ENCODE data around the gene IQSEC1.

The IQSEC1 gene

GRCh38 chr3:13083898-13084297, 10.7 kb upstream of the IQSEC1 start:
- DNase-seq, result no peak

GRCh38 chr3:13083254-13083653, 10.0 kb upstream of the IQSEC1 start:
- DNase-seq, result no peak

- no peak for DNase-seq
Observed at GRCh38 chr3:13082677-13083076, 9.4 kb upstream of the IQSEC1 start.

GRCh38 chr3:13081603-13082360, 8.6 kb upstream of the IQSEC1 start:
- DNase-seq, result no peak

GRCh38 chr3:13080591-13080990, 7.4 kb upstream of the IQSEC1 start:
- DNase-seq, result no peak

DNA sequence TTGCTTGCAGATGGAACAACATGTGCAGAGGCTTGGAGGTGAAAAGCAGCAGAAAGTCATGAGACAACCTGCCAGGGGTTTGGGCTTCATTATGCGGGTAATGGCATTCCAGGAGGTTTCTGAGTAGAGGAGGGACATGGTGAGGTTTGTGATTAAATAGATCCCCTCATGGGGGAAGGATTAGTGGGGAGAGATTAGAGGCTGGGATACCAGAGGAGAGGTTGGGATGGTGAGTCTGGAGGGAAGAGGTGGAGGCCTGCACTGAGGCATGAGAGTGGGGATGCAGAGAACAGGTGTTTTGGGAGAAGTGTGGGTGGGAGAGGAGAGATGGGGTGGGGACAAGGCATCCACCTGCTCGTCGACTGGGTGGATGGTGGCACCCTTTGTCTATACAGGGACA, 6.8 kb upstream of the IQSEC1 start:
- no peak for DNase-seq

DNA sequence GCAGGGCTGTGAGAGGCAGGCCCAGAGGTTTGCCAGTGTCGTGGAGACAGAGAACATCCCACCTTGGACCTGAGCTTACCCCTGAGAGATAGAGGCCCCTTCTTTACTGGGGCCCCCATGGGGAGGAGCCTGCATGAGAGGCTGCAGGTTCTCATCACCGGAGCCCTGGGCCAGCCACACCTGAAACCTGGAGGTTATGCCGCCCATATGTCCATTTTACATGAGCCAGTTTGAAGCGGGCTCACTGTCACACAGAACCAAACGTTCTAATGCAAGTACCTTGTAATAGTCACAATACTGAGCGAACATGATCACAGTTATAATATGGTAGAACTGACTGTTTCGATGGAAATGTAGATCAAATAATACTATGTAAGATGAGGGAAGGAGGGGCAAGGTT, 6.3 kb upstream of the IQSEC1 start:
- no peak for DNase-seq

- no peak for DNase-seq
Observed at GRCh38 chr3:13079051-13079450, 5.8 kb upstream of the IQSEC1 start.

GRCh38 chr3:13078163-13078905, 5.1 kb upstream of the IQSEC1 start:
- DNase-seq, result no peak

DNA sequence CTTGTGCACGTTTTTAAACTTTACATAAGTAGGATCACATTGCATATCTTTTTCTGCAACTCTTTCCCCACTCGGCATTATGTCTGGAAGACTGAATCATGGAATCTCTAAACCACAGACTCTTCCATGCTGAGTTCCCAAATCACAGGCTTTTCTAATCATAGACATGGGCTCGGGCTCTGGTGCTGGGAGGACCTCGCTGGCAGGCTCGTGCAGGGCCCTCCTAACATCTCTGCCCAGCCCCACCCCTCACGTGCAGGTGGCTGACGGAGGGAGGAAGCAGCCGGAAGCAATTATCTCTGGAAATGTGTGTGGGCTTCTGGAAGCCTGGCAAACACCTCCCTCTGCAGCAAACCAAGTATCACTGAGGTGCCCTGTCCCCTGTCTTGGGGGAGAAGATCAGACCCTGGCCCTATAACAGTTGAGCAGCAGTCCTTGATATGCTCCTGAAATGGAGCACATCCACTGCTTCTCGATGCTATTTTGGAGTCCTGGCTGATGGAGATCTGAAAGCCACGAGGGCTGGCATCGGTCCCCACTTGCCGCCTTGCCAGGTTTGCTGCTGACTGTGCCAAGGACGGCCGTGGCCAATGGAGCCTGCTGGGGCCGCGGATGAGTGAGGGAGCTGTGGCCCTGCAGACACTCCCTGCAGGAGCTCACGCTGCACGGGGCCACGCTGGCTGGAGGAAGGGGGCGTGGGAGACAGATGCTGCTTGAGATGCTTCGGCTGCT, 4.4 kb upstream of the IQSEC1 start:
- no peak for DNase-seq

DNA sequence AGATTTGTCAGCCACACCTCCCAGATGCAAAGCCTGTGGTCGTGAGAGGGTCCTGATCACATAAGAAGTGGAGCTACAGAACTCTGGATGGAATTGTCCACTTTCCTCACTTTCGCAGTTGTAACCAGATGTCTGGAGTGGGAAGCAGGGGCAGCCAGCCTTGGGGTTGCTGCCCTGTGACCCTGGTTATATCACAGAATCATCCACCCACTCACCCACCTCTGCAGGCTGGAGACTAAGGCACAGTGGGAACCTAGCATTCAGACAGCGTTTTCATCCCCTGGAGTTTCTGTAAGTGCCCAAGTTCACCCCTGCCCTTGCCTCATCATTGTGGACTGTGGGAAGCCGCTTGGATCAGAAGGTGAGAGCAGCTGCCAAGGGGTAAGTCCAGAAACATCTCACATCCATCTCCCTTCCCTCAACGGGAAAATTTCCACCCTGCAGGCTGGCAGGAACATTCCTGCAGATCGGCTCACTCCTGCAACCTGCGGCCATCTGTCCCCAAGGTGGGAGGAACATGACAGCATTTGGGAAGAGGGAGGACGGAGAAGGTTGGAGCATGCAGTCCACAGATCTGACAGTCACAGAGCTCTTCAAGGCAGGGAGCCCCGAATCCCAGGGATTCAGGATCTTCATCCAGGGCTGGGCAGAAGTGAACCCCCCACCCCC, 2.9 kb upstream of the IQSEC1 start:
- no peak for DNase-seq

DNA sequence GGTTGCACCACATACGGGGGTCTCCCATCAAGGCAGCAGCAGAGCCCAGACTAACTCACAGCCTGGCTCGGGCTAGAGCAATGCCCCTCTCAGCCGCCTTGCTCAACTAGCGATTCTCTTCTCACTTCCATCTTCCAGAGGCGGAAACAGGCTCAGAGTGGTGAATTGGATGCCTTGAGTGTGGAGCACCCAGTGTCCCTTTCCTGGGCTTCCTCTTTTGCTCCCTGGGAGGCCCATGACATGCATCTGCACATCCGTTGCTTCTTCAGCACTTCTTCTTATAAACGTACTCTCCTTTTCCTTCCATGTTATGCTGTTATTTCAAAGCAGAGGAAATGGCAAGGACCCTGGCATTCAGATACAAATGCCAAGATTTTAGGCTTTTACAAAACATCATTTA, 2.1 kb upstream of the IQSEC1 start:
- DNase-seq, result no peak

GRCh38 chr3:13074006-13074375, 762 bp upstream of the IQSEC1 start:
- no peak for DNase-seq

GRCh38 chr3:13072600-13073325, 466 bp downstream of the IQSEC1 start:
- DNase-seq, result no peak

GRCh38 chr3:13072239-13072599, 1.0 kb downstream of the IQSEC1 start:
- no peak for DNase-seq

DNA sequence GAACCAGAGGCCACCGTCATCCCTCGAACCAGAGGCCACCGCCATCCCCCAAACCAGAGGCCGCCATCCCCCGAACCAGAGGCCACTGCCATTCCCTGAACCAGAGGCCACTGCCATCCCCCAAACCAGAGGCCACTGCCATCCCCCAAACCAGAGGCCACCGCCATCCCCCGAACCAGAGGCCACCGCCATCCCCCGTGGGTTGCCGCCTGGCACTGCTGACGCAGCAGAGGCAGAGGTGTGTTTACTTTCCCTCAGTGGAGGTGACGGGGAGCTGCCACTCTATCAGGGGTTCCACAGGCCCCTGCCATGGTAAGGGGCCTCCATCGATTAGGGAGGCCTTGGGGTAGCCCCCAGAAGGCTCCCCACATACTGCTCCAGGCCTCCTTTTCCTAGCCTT, 1.5 kb downstream of the IQSEC1 start:
- DNase-seq, result no peak

DNA sequence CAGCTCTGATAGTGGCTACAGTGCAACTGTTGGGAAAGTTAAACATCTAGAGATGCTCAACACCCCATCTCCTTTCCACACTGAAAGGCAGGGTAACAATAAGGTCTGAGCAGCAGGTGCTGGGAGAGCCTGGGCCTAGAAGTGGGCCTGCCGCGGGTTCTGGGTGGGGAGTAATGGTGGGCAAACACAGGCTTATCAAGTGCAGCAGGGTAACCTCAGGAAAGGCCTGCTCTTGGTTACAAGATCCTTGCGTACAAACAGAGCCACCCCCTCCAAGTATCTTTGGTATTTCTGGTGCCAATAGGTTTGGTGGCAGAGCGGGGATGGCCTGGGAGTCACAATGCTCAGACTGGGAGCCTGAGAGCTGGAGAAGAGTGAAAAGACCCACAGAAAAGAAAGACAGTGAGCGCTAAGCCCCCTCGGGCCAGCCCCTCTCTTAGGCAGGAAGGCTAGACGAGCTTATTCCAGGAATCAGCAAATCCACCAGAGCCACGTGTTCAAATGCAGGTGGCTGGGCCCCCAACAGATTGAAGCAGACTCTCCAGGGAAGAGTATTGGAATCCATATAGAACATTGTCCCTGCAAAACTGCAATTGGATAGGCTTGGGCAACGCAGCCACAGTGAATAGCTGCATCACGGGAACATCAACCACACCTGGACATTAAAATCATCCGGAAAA, 2.7 kb downstream of the IQSEC1 start:
- no peak for DNase-seq

- no peak for DNase-seq
Observed at GRCh38 chr3:13069495-13069894, 3.7 kb downstream of the IQSEC1 start.

- no peak for DNase-seq
Observed at GRCh38 chr3:13068269-13069010, 4.8 kb downstream of the IQSEC1 start.

DNA sequence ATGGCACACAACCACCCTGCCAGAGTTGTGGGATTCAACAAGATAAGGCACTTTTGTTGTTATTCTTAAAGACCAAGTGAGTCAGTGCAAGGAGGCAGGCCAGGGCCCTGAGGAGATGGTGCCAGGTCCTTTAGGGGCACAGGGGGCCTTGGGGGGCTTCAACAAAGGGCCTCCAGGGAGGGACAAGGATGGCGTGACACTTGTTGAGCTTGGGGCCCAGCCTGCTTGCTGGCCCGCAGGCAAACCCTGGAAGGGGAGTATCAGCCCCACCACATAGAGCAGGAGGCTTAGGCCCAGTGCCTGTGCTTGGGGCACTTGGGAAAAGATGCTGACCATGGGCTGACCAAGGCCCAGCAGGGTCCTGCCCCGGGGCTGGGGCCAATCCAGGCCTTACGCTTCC, 5.5 kb downstream of the IQSEC1 start:
- DNase-seq, result no peak

GRCh38 chr3:13066834-13067233, 6.4 kb downstream of the IQSEC1 start:
- no peak for DNase-seq
